HG02884 (cell line): ENCODE measurements around the gene MEGF11.

Experiments
- ATAC-seq: cut with Tn5 transposase; IDR thresholded peaks from one replicate; pipeline ENCODE4 v1.9.1; 2021; ENCODE audit warnings: mild to moderate bottlenecking, moderate library complexity; ENCODE audit not compliant: unreplicated experiment

The MEGF11 gene

DNA sequence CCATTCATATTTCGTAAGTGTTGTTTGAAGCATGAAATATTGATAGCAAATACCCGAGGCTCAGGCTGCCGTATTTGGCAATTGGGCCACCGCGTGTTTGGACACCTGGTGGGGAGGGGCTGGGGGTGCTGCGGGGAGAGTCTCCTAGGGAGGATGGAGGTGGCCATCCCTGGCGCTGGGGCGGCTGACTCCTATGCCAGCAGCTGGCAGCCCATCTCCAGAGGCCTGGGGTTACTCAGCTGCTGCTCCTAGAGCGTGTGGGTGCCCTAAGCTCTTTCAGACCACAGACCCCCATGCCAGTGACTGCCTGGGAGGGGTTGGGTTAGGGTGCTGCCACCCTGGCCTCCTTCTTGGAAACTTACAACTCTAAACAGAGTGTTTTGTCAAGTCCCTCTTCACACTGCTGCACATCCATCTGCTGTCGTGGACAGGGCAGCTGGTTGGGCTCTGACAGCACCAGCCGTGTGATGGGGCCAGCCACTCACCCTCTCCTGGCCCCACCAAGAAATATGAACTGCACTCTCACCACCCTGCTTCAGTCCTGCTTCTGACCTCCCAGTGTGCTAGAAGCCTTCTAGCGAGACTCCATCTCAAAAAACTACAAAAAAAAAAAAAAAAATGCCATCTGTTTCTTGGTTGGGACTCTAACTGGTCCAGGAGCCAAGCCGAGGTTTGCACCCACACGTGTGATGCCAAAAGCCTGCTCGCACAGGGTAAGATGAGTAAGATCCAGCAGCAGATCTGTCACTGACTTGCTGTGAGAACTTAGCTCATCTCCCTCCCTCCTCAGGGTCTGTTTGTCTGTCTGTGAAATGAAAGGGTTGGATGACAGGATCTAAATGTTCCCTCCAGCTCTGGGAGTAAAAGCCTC, 156.2 kb downstream of the MEGF11 start:
- no peak for ATAC-seq

DNA sequence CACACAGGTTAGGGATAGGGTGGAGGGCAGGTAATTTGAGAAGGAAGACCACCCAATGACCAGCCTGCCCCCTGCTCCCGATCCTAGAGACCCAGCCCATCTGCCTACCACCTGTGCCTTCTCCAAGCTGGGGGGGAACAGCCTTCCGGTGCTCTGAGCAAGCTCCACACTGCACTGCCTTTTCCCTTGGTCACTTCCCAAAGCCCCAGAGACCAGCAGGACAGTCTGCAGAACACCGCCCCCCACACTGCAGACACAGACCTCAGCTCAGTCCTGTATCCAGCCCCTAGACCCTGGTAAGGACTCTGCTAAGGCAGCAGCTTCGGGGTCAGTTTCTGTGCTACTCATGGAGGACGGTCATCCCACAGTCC, 156.9 kb downstream of the MEGF11 start:
- ATAC-seq, result no peak

DNA sequence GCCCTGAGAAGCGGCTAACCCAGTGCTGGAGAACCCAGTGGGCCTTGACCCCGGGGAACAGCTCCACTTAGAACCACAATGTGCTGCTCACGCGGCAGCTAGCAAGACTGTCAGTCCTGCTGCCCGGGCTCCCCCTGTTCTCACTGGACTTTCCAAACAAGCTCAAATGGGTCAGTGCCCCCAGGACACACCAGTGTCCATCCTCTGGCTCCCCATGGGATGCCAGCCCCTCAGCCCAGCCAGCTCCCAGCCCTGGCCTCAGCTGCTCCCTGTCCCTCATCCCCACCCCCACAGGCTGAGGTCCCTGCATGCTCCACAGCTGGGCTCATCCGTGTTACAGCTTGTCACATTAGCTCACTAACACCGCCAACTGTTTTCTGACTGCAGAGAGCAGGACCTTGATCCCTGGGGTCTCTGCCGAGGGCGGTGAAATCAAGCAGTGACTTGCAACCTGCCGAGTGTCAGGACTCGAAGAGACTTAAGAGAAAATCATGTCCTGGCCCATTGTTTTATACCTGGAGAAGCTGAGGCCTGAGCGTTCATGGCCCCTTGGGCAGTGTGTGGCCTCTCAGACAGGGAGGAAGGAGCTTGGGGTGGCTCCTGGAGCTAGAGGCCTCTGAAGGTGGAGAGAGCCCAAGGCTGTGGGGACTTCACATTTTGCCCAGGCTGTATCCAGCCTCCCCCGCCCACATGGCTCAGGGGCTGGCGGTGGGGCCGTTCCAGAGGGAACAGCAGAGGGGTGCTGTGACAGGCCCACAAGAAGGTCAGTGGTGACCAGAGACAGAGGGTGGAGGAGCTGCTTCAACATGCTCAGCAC, 157.5 kb downstream of the MEGF11 start:
- no peak for ATAC-seq

DNA sequence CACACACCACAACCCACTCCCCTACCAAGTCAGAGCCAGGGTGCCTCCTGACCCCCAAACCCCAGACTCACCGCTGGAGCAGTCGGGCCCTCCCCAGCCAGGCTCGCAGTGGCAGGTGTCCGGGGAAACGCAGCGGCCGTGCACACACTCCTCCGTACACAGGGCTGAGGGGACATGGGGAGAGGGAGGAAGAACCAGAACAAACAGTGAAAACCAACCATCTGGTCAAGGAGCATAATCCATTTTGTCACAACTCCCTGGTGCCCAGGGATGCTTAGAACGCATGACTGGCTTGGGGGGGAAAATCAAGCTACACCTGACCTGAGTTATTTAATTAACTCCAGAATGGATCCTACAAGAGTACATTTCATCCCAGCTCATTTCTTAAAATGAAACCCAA, 159.2 kb downstream of the MEGF11 start:
- ATAC-seq, result no peak

DNA sequence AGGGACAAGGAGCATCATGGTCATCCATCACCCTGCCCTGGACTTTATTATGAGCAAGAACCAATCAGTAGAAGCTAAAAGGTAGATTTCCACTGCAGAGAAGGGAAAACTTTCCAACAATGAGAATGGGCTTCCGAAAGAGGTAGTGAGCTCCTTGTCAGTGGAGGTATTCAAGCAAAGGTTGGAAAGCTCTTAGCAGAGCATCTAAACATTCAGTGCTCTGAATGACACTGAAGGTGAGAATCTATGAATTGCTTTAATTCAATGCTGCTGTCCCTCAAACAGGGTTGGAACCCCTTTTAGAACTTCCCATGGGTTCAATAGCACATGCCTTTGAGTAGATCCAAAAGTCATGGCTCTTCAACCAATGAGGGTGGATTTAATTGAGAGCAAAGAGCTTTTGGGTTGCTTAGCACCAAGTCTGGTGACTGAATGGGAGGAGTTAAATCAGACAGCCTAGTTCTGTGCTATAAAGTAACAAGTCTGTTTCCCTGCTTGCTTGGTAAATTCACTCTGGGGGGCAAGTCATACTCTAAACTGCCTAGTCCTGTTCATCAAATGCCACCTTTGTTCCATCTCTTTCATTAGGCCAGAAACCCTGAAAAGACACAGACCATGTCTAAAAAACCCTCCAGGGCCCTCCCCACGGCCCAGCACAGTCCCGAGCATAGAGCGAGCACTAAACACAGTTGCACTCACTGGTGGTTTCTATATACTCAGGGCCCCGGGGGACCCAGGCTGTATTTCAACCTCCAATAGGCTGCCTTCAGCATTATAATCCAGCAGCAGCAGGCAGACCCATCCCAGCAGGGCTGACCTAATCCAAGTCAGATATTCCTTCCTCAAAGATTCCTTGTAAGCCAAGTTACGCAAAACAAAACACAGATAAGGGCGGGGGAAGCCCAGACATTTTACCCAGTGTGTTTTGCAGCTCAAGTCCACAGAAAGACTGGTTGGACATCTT, 161.2 kb downstream of the MEGF11 start:
- ATAC-seq, result no peak

DNA sequence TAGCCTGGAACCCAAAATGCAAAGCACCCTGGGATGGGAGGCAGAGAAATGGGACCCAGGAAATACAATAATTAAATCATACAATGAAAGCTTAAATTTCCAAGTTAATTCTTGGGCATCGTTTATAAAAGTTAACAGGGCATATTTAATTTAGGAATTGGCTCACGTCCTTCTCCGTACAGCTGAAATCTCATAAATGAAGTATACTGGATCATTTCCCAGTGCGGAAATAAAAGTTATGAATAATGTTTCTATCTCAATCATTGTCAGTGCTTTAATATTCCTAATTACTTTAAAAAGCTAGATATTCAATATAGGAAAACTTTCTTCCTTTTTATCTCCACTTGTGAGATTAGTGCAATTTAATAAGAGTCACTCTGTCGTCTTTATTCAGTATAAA, 164.0 kb downstream of the MEGF11 start:
- ATAC-seq, result no peak

DNA sequence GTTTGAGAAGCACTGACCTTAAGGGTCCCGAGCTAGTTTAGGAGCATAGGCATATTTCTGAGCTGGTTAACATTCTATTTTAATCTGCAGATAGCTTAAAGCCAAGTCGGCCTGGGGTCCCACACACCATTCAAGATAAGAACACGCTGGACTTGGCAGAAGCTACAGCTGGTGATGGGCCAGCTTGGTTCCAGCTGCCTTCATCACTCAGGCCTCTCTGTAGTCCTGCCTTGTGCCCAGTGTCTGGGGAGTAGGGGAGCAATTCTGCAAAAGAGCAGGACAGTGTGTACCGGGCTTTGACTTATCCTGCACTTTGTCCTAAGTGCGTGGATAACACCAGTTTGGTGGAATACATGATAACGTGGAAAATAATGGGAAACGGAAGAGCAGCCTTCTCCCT, 164.5 kb downstream of the MEGF11 start:
- ATAC-seq, result no peak

DNA sequence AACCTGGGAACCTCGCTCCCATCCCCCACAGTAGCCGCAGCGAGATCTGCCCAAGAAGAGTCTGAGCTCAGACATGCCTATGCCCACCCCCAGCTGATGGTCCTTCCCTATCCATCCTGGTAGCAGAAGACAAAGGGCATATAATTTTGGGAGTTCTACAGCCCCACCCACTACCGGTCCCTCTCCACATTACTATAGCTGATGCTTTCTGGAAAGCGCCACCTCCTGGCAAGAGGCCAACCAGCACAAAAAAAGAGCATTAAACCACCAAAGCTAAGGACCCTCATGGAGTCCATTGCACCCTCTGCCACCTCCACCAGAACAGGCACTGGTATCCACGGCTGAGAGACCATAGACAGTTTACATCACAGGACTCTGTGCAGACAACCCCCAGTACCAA, 168.4 kb downstream of the MEGF11 start:
- ATAC-seq, result no peak

DNA sequence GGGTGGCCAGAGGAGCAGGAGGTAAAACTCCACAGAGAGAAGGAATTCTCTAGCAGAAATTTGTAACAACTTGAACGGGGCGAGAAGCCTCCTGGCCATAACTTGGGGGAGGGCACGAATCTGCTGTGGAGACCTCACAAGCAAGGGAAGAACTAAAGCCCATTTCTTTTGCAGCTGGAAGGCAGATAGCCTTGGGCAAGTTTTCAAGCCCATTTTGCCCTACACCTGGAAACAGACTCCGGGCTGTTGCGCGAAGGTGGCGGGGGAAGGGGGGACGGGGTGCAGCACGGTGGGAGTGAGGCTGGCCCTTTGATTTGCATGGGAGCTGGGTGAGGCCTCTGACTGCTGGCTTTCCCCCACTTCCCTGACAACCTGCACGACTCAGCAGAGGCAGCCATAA, 168.8 kb downstream of the MEGF11 start:
- ATAC-seq, result no peak

DNA sequence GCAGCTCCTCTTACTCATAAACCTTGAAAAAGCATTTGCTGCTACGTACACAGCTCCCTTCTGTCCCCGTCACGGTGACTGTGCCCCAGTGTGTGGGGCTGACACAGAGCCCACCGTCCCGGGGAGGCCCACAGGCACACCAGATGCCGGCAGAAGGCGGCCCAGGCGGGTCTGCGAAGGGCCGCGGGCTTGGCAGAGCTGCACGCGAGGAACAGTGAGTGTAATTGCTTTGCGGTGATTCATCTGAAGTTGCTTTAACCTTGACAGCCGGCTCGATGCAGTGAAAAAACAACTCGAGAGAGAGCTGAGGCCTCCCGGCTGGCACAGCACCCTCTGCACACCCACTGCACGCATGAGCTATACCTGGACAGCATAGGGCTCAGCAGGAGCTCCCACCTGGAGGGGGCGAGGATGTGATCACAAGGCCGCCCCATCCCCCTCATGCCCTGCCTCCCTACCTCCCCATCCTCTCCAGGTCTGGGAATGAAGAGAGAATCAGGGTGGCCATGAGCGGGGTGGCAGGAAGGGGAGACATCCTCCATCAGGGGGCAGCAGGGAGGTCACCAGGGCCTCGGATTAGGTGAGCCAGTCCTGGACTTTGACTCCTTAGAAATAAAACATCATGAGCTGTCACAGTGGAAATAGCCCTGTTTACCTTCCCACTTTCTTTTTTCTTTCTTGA, 172.7 kb downstream of the MEGF11 start:
- no peak for ATAC-seq

DNA sequence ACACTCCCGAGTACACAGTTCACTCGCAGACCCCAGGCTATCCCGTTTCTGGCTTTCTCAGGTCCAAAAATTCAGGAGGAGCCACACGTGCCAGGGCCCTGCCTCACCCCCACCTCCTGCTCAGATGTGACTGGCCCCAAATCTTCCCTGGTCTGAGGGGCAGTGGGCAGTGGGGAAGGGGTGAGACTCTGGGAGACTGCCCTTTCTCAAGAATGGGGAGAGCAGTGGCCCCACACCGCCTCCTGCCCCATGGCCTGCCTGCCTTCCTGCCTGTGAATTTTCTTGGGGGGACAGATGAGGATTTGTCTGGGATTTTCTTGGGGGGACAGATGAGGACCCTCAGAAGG, 174.6 kb downstream of the MEGF11 start:
- ATAC-seq, result no peak

DNA sequence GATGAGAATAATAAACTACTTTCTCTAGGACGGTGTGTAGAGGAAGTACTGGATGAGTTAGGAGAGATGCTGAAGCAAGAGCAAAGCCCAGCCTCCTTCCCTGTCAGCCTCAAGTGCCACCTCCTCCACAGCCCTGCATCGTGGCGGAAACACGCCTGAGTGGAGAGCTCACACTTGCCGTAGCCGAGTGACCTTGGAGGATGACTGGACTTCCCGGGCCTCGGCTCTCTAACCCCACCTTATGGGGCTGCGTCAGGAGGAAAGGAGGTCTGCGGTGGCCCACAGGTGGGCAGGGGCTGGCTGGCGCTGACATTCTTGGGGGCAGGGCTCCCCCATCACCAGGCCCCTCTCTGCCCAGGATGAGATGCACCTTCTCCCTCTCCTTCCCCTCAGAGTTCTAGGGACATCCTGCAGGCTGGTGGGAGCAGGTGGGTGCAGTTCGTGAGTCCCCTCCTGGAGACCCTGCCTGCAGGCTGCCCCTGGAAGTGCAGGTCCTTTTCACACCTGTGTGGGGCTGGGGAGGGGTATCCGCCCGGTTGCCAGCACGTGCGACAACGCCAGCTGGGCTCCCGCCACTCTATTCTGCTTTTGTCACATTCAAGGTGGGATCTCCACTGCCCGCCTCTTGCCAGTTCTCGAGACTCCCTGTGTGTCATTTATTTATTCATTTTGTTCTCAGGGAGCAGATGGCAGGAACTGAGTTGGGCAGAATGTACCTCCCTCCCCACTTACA, 175.2 kb downstream of the MEGF11 start:
- no peak for ATAC-seq

DNA sequence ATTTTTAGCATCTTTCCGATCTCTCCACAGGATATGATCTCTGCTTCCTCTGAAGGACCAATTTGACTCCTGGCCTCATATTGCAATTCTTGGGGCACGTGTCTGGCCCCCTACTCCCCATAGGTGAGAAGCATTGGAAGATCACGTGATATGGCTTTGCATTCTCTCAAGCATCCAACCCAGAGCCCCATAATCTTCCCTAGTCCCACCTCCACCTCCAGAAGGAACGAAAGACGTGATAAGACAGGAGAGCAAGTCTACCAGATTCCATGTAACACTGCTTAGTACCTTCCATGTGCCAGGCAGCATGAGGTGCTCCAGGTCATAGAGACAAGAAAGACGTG, 176.3 kb downstream of the MEGF11 start:
- ATAC-seq, result no peak

DNA sequence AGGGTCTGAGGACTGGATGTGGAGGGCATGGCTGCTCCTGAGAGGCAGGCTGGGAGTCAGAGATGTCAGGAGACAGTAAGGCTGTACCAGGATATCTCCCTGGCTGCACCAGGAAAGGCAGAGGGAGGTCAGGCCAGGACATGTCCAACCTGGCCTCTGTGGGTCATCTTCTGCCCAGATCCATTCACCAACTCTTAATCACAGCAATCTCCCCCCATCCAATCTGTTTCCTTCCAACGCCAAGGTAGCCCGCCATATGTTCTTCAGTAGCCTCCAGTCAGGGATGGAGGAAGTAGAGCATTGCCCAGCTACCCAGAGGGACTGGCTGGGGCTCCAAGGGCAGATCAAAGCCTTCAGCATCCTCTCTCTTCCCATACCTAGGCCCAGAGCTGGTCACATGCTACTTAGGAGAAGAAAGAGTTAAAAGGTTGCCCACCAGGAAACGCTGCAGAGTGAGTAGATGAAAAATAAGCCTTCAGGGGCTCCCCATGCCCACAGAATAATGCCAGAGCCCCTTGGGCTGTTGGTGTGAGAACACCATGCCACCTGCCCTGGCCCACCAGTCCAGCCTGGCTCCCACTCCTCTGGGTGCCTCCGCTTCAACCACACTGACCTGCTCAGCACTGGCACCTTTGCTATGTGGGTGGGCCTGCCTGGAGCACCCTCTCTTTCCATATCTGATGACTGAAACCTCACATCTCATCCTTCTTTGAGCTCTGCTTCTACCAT, 176.8 kb downstream of the MEGF11 start:
- ATAC-seq, result no peak

DNA sequence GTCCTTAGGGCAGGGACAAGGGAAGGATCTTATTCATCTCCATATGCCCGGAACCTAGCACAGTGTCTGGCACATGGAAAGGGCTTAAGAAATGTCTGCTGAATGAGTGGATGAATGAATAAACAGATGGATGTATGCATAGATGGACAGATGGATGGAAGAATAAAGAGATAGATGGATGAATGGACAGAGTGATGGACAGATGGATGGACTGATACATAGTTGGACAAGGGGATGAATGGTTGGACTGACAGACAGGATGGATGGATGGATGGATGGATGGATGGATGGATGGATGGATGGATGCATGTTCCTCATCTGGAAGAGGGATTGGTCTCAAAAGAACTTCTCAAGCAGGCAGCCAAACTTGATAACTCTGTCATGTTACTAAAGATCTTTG, 177.6 kb downstream of the MEGF11 start:
- ATAC-seq, result no peak

DNA sequence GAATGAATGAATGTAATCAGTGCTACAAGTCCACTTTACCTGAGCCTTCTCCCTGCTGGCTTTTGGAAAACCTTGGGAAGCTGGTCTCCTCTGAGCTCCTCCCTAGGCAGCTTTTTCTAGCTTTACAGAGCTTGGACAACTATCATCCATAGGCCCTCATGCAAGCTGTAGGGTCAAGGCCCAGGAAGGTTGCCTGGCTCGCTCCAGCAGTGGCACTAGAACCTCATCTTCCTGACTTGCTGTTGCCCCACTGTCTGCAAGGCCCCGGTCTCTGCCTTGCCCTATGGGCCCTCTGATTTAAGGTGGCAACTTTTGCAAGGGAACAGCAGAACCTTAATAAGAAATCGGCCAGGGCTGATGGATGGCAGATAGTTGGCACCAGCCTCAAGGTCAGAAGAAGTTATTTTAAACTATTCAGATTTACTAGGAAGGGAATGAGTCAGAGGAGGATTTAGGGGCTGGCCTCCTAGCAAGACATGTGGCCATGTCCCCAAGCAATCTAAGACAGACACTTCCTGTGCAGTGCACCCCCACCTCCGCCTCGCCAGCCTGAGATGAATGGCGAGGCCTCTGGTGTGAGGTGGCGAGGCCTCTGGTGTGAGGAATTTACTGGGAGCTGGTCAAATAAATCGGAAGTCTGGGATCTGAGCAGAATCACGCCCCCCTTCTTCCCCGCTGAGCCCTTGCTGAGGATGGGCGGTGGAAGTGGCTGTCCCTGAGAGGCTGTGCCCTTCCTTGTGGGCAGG, 180.8 kb downstream of the MEGF11 start:
- ATAC-seq, result no peak

DNA sequence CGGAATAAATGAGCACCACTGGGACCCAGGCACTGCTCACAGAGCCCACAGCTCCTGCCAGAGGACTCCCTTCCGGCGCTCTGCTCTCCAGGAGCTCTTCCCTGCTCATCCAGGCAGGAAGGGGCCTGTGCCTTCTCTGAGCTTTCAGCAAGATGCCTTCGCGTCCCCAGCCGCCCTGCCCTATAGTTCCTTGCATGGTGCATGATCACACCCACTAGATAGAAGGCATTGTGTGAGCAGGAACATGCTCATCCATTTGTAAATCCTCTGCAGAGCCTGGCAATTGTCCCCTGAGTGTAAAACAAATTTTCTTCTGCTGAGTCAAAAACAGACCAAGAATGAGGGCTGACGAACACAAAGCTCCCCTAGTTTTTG, 181.6 kb downstream of the MEGF11 start:
- ATAC-seq, result no peak

DNA sequence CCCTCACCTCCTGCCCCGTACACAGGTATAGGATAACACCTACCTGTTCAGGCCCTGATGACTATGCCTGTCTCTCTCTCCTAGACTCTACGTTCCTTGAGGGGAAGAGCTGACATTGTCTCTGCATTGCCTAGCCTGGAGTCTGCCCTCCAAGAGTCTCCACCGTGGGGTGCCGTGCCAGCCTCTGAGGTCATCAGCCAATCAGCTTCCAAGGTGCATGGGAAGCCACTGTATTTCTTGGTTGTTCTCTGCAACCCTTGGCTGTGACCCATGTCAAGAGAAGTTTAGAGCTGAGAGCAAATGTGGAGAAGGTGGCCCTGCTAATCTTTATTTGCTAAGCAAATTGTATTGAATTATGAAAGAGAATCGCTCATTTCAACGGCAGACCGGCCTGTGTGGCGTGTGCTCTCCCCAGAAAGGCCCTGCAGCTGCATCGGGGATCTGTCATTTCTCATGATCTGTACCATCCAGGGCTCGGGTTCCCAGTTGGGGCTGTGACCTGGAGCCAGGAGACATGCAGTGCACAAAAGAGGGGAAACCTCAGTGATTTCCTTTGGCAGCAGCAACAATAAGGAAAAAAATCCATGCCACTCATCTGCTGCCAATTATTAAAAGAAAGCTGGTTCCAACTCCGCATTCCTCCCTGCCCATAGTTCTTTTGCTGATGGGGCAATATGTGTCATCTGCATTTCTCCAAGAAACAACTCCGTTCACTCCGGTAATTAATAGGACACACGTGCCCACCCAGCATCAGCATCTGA, 182.2 kb downstream of the MEGF11 start:
- ATAC-seq, result no peak
